Mesenchymal stem cell (in vitro differentiated cells and primary cell): ENCODE results near the gene H2BK1.

Source experiments
- DNase-seq: peaks from one replicate; pipeline ENCODE4 v3.0.0-alpha.2; 2013
- H2AFZ ChIP-seq: one replicate; pipeline ENCODE4 v1.6.1; 2013; ENCODE audit warnings: low read depth, mild to moderate bottlenecking, control low read depth, inconsistent platforms, low read length, moderate library complexity
- H2AK5ac ChIP-seq: 2 replicates; pipeline ENCODE4 v1.6.1; 2013; ENCODE audit warnings: low read length, moderate library complexity, mild to moderate bottlenecking, inconsistent platforms; ENCODE audit not compliant: severe bottlenecking
- H2BK120ac ChIP-seq: one replicate; pipeline ENCODE4 v1.6.1; 2013; ENCODE audit warnings: low read depth, mild to moderate bottlenecking, inconsistent platforms, low read length, moderate library complexity
- H2BK12ac ChIP-seq, 2 experiments: one replicate each; pipeline ENCODE4 v1.6.1; 2013; ENCODE audit warnings: inconsistent platforms in 2 of 2, low read length in 2 of 2, mild to moderate bottlenecking in 2 of 2, moderate library complexity in 2 of 2, control low read depth in 1 of 2
- H2BK15ac ChIP-seq: one replicate; pipeline ENCODE4 v1.6.1; 2013; ENCODE audit warnings: mild to moderate bottlenecking, low read depth, inconsistent platforms; ENCODE audit not compliant: poor library complexity, severe bottlenecking
- H2BK5ac ChIP-seq: 2 replicates; pipeline ENCODE4 v1.6.1; 2013; ENCODE audit warnings: low read depth, mild to moderate bottlenecking, low read length, control low read depth, inconsistent platforms; ENCODE audit not compliant: poor library complexity, severe bottlenecking
- H3K14ac ChIP-seq, 2 experiments: one replicate each; pipeline ENCODE4 v1.6.1; 2013; ENCODE audit warnings: inconsistent platforms in 2 of 2, low read length in 2 of 2, control low read depth in 1 of 2, mild to moderate bottlenecking in 1 of 2, moderate library complexity in 1 of 2
- H3K18ac ChIP-seq, 2 experiments: one replicate each; pipeline ENCODE4 v1.6.1; 2013; ENCODE audit warnings: inconsistent platforms in 2 of 2, low read length in 2 of 2, control low read depth in 1 of 2, low read depth in 1 of 2, mild to moderate bottlenecking in 1 of 2
- H3K23ac ChIP-seq, 2 experiments: one replicate each; pipeline ENCODE4 v1.6.1; 2013; ENCODE audit warnings: inconsistent platforms in 2 of 2, low read length in 2 of 2, mild to moderate bottlenecking in 2 of 2, moderate library complexity in 2 of 2, control low read depth in 1 of 2
- H3K27ac ChIP-seq: 2 replicates; pipeline ENCODE4 v1.5.1; 2013; ENCODE audit warnings: mild to moderate bottlenecking, moderate library complexity, low read length, control low read depth, inconsistent platforms; ENCODE audit not compliant: poor library complexity, severe bottlenecking
- H3K27me3 ChIP-seq, 2 experiments: 2 replicates each; pipeline versions ENCODE4 v1.6.1 to v1.7.0; 2013; ENCODE audit warnings: low read length in 2 of 2, mild to moderate bottlenecking in 2 of 2, moderate library complexity in 2 of 2, control low read depth in 1 of 2, inconsistent platforms in 1 of 2; ENCODE audit not compliant: control insufficient read depth in 1 of 2, insufficient read depth in 1 of 2
- H3K36me3 ChIP-seq, 2 experiments: 2 replicates each; pipeline versions ENCODE4 v1.6.1 to v1.7.0; 2013; ENCODE audit warnings: low read length in 2 of 2, control low read depth in 1 of 2, inconsistent platforms in 1 of 2, low read depth in 1 of 2, mild to moderate bottlenecking in 1 of 2; ENCODE audit not compliant: insufficient read depth in 2 of 2, control insufficient read depth in 1 of 2
- H3K4ac ChIP-seq, 2 experiments: one replicate each; pipeline ENCODE4 v1.6.1; 2013; ENCODE audit warnings: inconsistent platforms in 2 of 2, low read length in 2 of 2, mild to moderate bottlenecking in 2 of 2, moderate library complexity in 2 of 2, control low read depth in 1 of 2, low read depth in 1 of 2
- H3K4me1 ChIP-seq: 2 replicates; pipeline ENCODE4 v1.6.1; 2013; ENCODE audit warnings: low read depth, low read length, control low read depth; ENCODE audit not compliant: control insufficient read depth, insufficient read depth
- H3K4me2 ChIP-seq: 2 replicates; pipeline ENCODE4 v1.6.1; 2013; ENCODE audit warnings: low read length, mild to moderate bottlenecking, inconsistent platforms; ENCODE audit not compliant: poor library complexity, severe bottlenecking
- H3K4me3 ChIP-seq, 2 experiments: 2 replicates each; pipeline versions ENCODE4 v1.5.1 to v1.7.0; 2013; ENCODE audit warnings: low read length in 2 of 2, mild to moderate bottlenecking in 2 of 2, control low read depth in 1 of 2, low read depth in 1 of 2; ENCODE audit not compliant: insufficient read depth in 1 of 2
- H3K79me1 ChIP-seq: replicated peaks from 2 replicates; pipeline ENCODE4 v1.6.1; 2013; ENCODE audit warnings: mild to moderate bottlenecking, control low read depth, low read length, inconsistent platforms; ENCODE audit not compliant: poor library complexity, severe bottlenecking
- H3K9ac ChIP-seq: 2 replicates; pipeline ENCODE4 v1.7.0; 2013; ENCODE audit warnings: mild to moderate bottlenecking, low read length, moderate library complexity
- H3K9me3 ChIP-seq: 2 replicates; pipeline ENCODE4 v1.7.0; 2013; ENCODE audit warnings: mild to moderate bottlenecking, low read length; ENCODE audit not compliant: control insufficient read depth
- H4K8ac ChIP-seq: one replicate; pipeline ENCODE4 v1.6.1; 2013; ENCODE audit warnings: inconsistent platforms, mild to moderate bottlenecking, low read length, moderate library complexity
- H4K91ac ChIP-seq: one replicate; pipeline ENCODE4 v1.6.1; 2013; ENCODE audit warnings: mild to moderate bottlenecking, low read length, inconsistent platforms
- WGBS: methylation state at CpG from one replicate; pipeline ENCODE4 v1.1.7; 2013; ENCODE audit warnings: mixed read lengths; 5-methylcytosine and 5-hydroxymethylcytosine counted together

The H2BK1 gene

DNA sequence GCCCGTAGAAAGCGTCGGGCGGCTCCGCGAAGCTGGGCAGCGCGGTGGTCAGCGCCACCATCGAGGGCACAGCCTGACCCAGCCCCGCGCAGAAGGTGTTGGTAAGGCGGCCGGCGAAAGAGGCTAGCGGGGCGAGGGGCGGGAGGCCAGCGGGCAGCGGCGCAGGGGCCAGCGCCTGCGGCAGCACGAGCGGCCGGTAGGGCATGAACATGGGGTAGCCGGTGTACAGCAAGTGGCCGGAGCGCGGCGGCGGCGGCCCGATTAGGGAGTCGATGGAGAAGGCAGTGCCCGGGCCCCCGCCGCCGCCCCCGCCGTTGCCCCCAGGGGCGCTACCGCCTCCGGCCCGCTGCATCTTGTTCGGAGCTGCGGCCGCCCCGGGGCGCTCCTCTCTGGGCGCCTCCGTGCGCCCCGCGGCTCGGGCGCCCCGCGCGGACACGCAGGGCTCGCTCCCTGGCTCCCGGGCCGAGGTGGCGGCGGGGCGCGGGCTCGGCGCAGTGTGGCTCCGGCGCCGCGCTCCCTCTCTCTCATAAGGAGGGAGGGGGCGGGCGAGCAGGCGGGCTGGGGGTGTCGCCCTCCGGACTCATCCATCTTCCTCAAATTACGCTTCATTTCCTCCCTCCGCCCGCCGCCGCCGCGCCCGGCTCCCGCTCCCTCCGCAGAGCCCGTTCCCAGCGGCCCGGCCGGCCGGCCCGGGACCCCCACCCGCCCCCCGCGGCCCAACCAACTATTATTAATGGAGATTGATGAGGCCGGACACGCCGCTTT is 42.9 kb downstream of the H2BK1 start, which contains the start of gene GBX1:
GBX1 (minus strand) TSS at position 498 of the 765 bp plus-strand sequence; CDS start at position 352, 146 bp downstream.
- Histone ChIP-seq H3K27ac (no peak within 1 kb of the TSS), H4K91ac (no peak within 1 kb of the TSS), H3K79me1 (no peaks in the 10 kb centered on the region), H3K4me1 (peaks cover 16% of the 10 kb centered on the region), H3K9me3 (no peaks in the 10 kb centered on the region), H2BK120ac (no peak within 1 kb of the TSS), H3K4me3 (peak within 1 kb of the TSS; percentile 33 to 47), H3K23ac (peak within 1 kb of the TSS in 1 of 2 experiments; percentile 85), H3K4ac (no peak within 1 kb of the TSS), H2AFZ (no peak within 1 kb of the TSS), H2AK5ac (no peak within 1 kb of the TSS), H2BK15ac (no peak within 1 kb of the TSS), H2BK5ac (no peak within 1 kb of the TSS), H3K27me3 (peaks cover 75 to 81% of the 10 kb centered on the region in 2 experiments), H3K4me2 (peak within 1 kb of the TSS; percentile 90), H3K18ac (no peak within 1 kb of the TSS), H2BK12ac (no peak within 1 kb of the TSS), H3K9ac (no peak within 1 kb of the TSS), H3K36me3 (no peaks in the 10 kb centered on the region), H4K8ac (peak within 1 kb of the TSS; percentile 6), H3K14ac (no peak within 1 kb of the TSS)
- DNase-seq, result no peak
- 1% methylated on average over 34 of the region's 101 CpGs for WGBS

DNA sequence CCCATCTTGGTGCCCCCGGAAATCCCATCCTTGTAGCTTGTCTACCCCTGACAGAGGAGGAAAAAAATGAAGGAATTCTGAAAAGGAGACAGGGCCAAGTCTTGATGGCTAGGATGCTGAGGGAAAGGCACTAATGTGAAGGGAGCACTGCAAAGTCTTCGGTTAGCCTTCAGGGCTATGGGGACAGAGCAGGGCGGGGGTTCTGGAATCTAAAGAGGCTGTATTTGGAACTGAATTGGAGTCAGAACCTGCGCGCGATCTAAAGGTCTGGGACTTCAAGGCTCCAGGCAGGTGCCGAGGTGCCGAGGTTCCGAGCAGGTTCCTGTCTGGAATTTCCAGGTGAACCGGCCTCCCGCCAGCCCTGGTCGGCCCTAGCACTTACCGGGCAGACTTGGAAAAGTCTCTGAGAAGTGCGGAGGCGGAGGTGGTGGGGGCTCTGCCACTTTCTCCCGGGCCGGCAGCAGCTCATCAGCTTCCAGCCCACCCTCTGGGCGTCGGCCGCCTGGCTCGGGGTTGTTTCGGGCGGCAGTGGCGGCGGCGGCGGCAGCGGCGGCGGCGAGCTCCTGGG is 43.6 kb downstream of the H2BK1 start:
- Histone ChIP-seq H4K8ac (peak overlapping the region; percentile 6), H3K4me1 (peaks cover 16% of the 10 kb centered on the region), H2BK5ac (no peak overlapping the region), H2AK5ac (no peak overlapping the region), H3K14ac (no peak overlapping the region), H2BK15ac (no peak overlapping the region), H4K91ac (no peak overlapping the region), H2BK12ac (no peak overlapping the region), H3K27me3 (peaks cover 74 to 75% of the 10 kb centered on the region in 2 experiments), H2AFZ (no peak overlapping the region), H3K4me3 (peak overlapping the region in 1 of 2 experiments; percentile 47), H3K36me3 (no peaks in the 10 kb centered on the region), H2BK120ac (no peak overlapping the region), H3K9ac (no peak overlapping the region), H3K27ac (no peak overlapping the region), H3K9me3 (no peaks in the 10 kb centered on the region), H3K4me2 (peak overlapping the region; percentile 90), H3K18ac (no peak overlapping the region), H3K4ac (no peak overlapping the region), H3K79me1 (no peaks in the 10 kb centered on the region), H3K23ac (peak overlapping the region in 1 of 2 experiments; percentile 85)
- 10% methylated on average over 31 of the region's 31 CpGs for WGBS
- DNase-seq, result no peak

- Histone ChIP-seq H3K27ac (no peak overlapping the region), H2BK12ac (no peak overlapping the region), H3K36me3 (no peaks in the 10 kb centered on the region), H3K14ac (no peak overlapping the region), H3K4me3 (no peak overlapping the region), H3K4ac (no peak overlapping the region), H3K9me3 (no peaks in the 10 kb centered on the region), H2AK5ac (no peak overlapping the region), H3K27me3 (peaks cover 54 to 66% of the 10 kb centered on the region in 2 experiments), H3K18ac (no peak overlapping the region), H2BK15ac (no peak overlapping the region), H2BK120ac (no peak overlapping the region), H3K9ac (no peak overlapping the region), H2AFZ (no peak overlapping the region), H2BK5ac (no peak overlapping the region), H4K8ac (no peak overlapping the region), H3K79me1 (no peaks in the 10 kb centered on the region), H3K4me1 (peaks cover 1% of the 10 kb centered on the region), H3K23ac (no peak overlapping the region), H4K91ac (no peak overlapping the region), H3K4me2 (no peak overlapping the region)
- WGBS, result 37% methylated on average over 1 of the region's 1 CpG
- no peak for DNase-seq
These were observed 48.5 kb downstream of the H2BK1 start for GRCh38 chr7:151161757-151162156.
